Spinal cord (tissue), 10 donors: Measurements from ENCODE around the gene ASXL1. TPM values are rescaled to one million over a fixed set of nuclear protein-coding genes. Genes with fewer than 3 reads are reported as not detected.

ENCODE experiments used
- DNase-seq, 6 donors: peaks; one replicate each; pipeline versions ENCODE4 v3.0.0 to v3.0.0-alpha.2; 2013 to 2015; ENCODE audit warnings: low spot score in 6 of 6, low read depth in 4 of 6
- H3K27ac ChIP-seq: one replicate; pipeline ENCODE4 v1.5.1; 2013; ENCODE audit warnings: low read depth, low read length, control low read depth
- H3K27me3 ChIP-seq: one replicate; pipeline ENCODE4 v1.6.1; 2013; ENCODE audit warnings: low read length; ENCODE audit not compliant: control insufficient read depth, insufficient read depth
- H3K36me3 ChIP-seq: one replicate; pipeline ENCODE4 v1.6.1; 2013; ENCODE audit warnings: low read length; ENCODE audit not compliant: control insufficient read depth, insufficient read depth
- H3K4me1 ChIP-seq: one replicate; pipeline ENCODE4 v1.6.1; 2013; ENCODE audit warnings: low read length; ENCODE audit not compliant: control insufficient read depth, insufficient read depth
- H3K4me3 ChIP-seq: one replicate; pipeline ENCODE4 v1.5.1; 2013; ENCODE audit warnings: low read depth, low read length, control low read depth
- H3K9me3 ChIP-seq: one replicate; pipeline ENCODE4 v1.6.1; 2013; ENCODE audit warnings: low read length; ENCODE audit not compliant: control insufficient read depth, insufficient read depth
- WGBS: methylation state at CpG from one replicate; pipeline ENCODE4 v1.1.5; 2013; ENCODE audit warnings: missing lambda C conversion rate; ENCODE audit not compliant: insufficient coverage; 5-methylcytosine and 5-hydroxymethylcytosine counted together
- polyA plus RNA-seq, 2 donors: library from polyadenylated mRNA; unstranded; fragments of 120-200 nt; gene quantifications; one replicate each; pipeline ENCODE4 v1.2.1, GENCODE V29; 2013; ENCODE audit not compliant: insufficient read length in 2 of 2
- total RNA-seq, 2 donors: library from RNA; depleted of rRNA in 1 of 2; stranded (reverse); fragments of 120-200 nt in 1 of 2; fragments of >200 nt in 1 of 2; gene quantifications; one replicate each; pipeline versions ENCODE4 v1.2.3 to v1.2.4, GENCODE V29; 2013 to 2014
- donor health status: healthy.

Gene ASXL1
- total and polyA plus RNA-seq, 4 donors = 48.7 to 58.3 (median 53.4) TPM

GRCh38 chr20:32358883-32359632, 927 bp downstream of the ASXL1 start:
- under 1% methylated on average over 33 of the region's 46 CpGs for WGBS
- Histone ChIP-seq H3K27ac (peak overlapping the region; percentile 95), H3K4me3 (peak overlapping the region; percentile 93), H3K27me3 (no peaks in the 10 kb centered on the region), H3K4me1 (peaks cover 20% of the 10 kb centered on the region), H3K9me3 (no peaks in the 10 kb centered on the region), H3K36me3 (no peaks in the 10 kb centered on the region)
- peak in 3 of 6 donors; percentile 55 to 86 (median 78) for DNase-seq

GRCh38 chr20:32359633-32360332, 1.7 kb downstream of the ASXL1 start:
- no peak for DNase-seq
- peaks cover 24% of the 10 kb centered on the region for H3K4me1 ChIP-seq
- 25% methylated on average over 7 of the region's 11 CpGs for WGBS
- H3K36me3 ChIP-seq = no peaks in the 10 kb centered on the region
- no peaks in the 10 kb centered on the region for H3K9me3 ChIP-seq
- peak overlapping the region; percentile 95 for H3K27ac ChIP-seq
- H3K27me3 ChIP-seq = no peaks in the 10 kb centered on the region
- peak overlapping the region; percentile 93 for H3K4me3 ChIP-seq

DNA sequence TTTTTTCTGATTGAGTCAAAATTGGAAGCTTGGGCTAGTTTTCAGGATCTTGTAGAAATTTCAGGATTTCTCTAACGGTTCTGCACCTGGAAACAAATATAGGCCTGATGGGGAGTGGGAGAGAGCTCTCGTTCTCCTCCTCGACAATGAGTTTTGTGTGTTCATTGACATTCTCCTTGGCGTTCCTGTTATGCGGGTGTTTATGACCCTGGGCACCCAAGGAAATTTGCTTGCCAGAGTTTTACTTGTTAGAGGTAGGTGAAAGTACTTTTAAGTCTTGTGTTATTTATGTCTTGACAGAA, 2.2 kb downstream of the ASXL1 start:
- H3K4me3 ChIP-seq = no peak overlapping the region
- no peaks in the 10 kb centered on the region for H3K36me3 ChIP-seq
- peaks cover 24% of the 10 kb centered on the region for H3K4me1 ChIP-seq
- 68% methylated on average over 2 of the region's 5 CpGs for WGBS
- no peaks in the 10 kb centered on the region for H3K27me3 ChIP-seq
- DNase-seq = no peak
- H3K27ac ChIP-seq = no peak overlapping the region
- no peaks in the 10 kb centered on the region for H3K9me3 ChIP-seq

- H3K4me1 ChIP-seq = peaks cover 18% of the 10 kb centered on the region
- H3K27me3 ChIP-seq = no peaks in the 10 kb centered on the region
- H3K9me3 ChIP-seq = no peaks in the 10 kb centered on the region
- no peaks in the 10 kb centered on the region for H3K36me3 ChIP-seq
- no peak for DNase-seq
- H3K27ac ChIP-seq = no peak overlapping the region
- no CpG with 5 or more reads among the region's 4 CpGs for WGBS
- no peak overlapping the region for H3K4me3 ChIP-seq
Observed at GRCh38 chr20:32362901-32363364, 4.8 kb downstream of the ASXL1 start.

GRCh38 chr20:32363492-32363891, 5.4 kb downstream of the ASXL1 start:
- no peaks in the 10 kb centered on the region for H3K9me3 ChIP-seq
- no peak overlapping the region for H3K27ac ChIP-seq
- peaks cover 18% of the 10 kb centered on the region for H3K4me1 ChIP-seq
- H3K4me3 ChIP-seq = no peak overlapping the region
- 86% methylated on average over 1 of the region's 2 CpGs for WGBS
- DNase-seq = no peak
- no peaks in the 10 kb centered on the region for H3K36me3 ChIP-seq
- no peaks in the 10 kb centered on the region for H3K27me3 ChIP-seq

- peaks cover 11% of the 10 kb centered on the region for H3K4me1 ChIP-seq
Observed at GRCh38 chr20:32364554-32365208, 6.5 kb downstream of the ASXL1 start.

GRCh38 chr20:32365564-32365963, 7.4 kb downstream of the ASXL1 start:
- DNase-seq = peak in 2 of 6 donors; percentile 59 to 70
- H3K27ac ChIP-seq = no peak overlapping the region

More at GRCh38 chr20:32364554-32365208, 6.5 kb downstream of the ASXL1 start:
- no peak for DNase-seq
- 79% methylated on average over 7 of the region's 7 CpGs for WGBS
- H3K4me3 ChIP-seq = no peak overlapping the region
- H3K9me3 ChIP-seq = no peaks in the 10 kb centered on the region
- H3K27me3 ChIP-seq = no peaks in the 10 kb centered on the region
- H3K27ac ChIP-seq = no peak overlapping the region
- peaks cover 7% of the 10 kb centered on the region for H3K36me3 ChIP-seq

DNA sequence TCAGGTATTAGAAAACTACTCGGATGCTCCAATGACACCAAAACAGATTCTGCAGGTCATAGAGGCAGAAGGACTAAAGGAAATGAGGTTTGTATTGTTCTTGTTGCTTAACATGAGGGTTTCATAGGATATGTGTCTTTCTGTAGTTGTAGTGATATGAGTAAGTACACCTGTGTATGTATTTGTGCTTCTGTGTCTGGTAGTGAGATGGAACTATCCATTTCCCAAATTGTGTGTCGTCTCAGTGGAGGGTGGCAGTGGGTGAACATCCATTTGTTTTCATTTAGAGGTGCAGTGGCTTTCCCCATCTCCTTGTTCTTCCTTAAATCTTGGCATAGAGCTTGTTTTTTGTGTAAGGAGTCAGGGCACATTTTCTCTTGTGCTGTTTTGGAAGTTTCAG, 8.2 kb downstream of the ASXL1 start:
- peaks cover 9% of the 10 kb centered on the region for H3K36me3 ChIP-seq
- WGBS = 100% methylated on average over 1 of the region's 2 CpGs
- H3K4me1 ChIP-seq = peaks cover 4% of the 10 kb centered on the region
- no peak for DNase-seq
- H3K27ac ChIP-seq = no peak overlapping the region
- no peaks in the 10 kb centered on the region for H3K27me3 ChIP-seq
- no peak overlapping the region for H3K4me3 ChIP-seq
- no peaks in the 10 kb centered on the region for H3K9me3 ChIP-seq

More at GRCh38 chr20:32365564-32365963, 7.4 kb downstream of the ASXL1 start:
- no peaks in the 10 kb centered on the region for H3K9me3 ChIP-seq
- no peaks in the 10 kb centered on the region for H3K27me3 ChIP-seq
- peaks cover 9% of the 10 kb centered on the region for H3K36me3 ChIP-seq
- H3K4me1 ChIP-seq = peaks cover 11% of the 10 kb centered on the region
- no CpG with 5 or more reads among the region's 5 CpGs for WGBS
- H3K4me3 ChIP-seq = no peak overlapping the region

GRCh38 chr20:32368323-32368722, 10.2 kb downstream of the ASXL1 start:
- no peak overlapping the region for H3K4me3 ChIP-seq
- no peaks in the 10 kb centered on the region for H3K9me3 ChIP-seq
- peaks cover 11% of the 10 kb centered on the region for H3K36me3 ChIP-seq
- H3K27me3 ChIP-seq = no peaks in the 10 kb centered on the region
- H3K27ac ChIP-seq = no peak overlapping the region
- peaks cover 4% of the 10 kb centered on the region for H3K4me1 ChIP-seq
- DNase-seq = no peak
